Mesenchymal stem cell (in vitro differentiated cells and primary cell): ENCODE data around the gene BBLN.

Experiments
- DNase-seq: peaks from one replicate; pipeline ENCODE4 v3.0.0-alpha.2; 2013
- H2AFZ ChIP-seq: one replicate; pipeline ENCODE4 v1.6.1; 2013; ENCODE audit warnings: low read depth, mild to moderate bottlenecking, control low read depth, inconsistent platforms, low read length, moderate library complexity
- H2AK5ac ChIP-seq: 2 replicates; pipeline ENCODE4 v1.6.1; 2013; ENCODE audit warnings: low read length, moderate library complexity, mild to moderate bottlenecking, inconsistent platforms; ENCODE audit not compliant: severe bottlenecking
- H2BK120ac ChIP-seq: one replicate; pipeline ENCODE4 v1.6.1; 2013; ENCODE audit warnings: low read depth, mild to moderate bottlenecking, inconsistent platforms, low read length, moderate library complexity
- H2BK12ac ChIP-seq, 2 experiments: one replicate each; pipeline ENCODE4 v1.6.1; 2013; ENCODE audit warnings: inconsistent platforms in 2 of 2, low read length in 2 of 2, mild to moderate bottlenecking in 2 of 2, moderate library complexity in 2 of 2, control low read depth in 1 of 2
- H2BK15ac ChIP-seq: one replicate; pipeline ENCODE4 v1.6.1; 2013; ENCODE audit warnings: mild to moderate bottlenecking, low read depth, inconsistent platforms; ENCODE audit not compliant: poor library complexity, severe bottlenecking
- H2BK5ac ChIP-seq: 2 replicates; pipeline ENCODE4 v1.6.1; 2013; ENCODE audit warnings: low read depth, mild to moderate bottlenecking, low read length, control low read depth, inconsistent platforms; ENCODE audit not compliant: poor library complexity, severe bottlenecking
- H3K14ac ChIP-seq, 2 experiments: one replicate each; pipeline ENCODE4 v1.6.1; 2013; ENCODE audit warnings: inconsistent platforms in 2 of 2, low read length in 2 of 2, control low read depth in 1 of 2, mild to moderate bottlenecking in 1 of 2, moderate library complexity in 1 of 2
- H3K18ac ChIP-seq, 2 experiments: one replicate each; pipeline ENCODE4 v1.6.1; 2013; ENCODE audit warnings: inconsistent platforms in 2 of 2, low read length in 2 of 2, control low read depth in 1 of 2, low read depth in 1 of 2, mild to moderate bottlenecking in 1 of 2
- H3K23ac ChIP-seq, 2 experiments: one replicate each; pipeline ENCODE4 v1.6.1; 2013; ENCODE audit warnings: inconsistent platforms in 2 of 2, low read length in 2 of 2, mild to moderate bottlenecking in 2 of 2, moderate library complexity in 2 of 2, control low read depth in 1 of 2
- H3K27ac ChIP-seq: 2 replicates; pipeline ENCODE4 v1.5.1; 2013; ENCODE audit warnings: mild to moderate bottlenecking, moderate library complexity, low read length, control low read depth, inconsistent platforms; ENCODE audit not compliant: poor library complexity, severe bottlenecking
- H3K27me3 ChIP-seq, 2 experiments: 2 replicates each; pipeline versions ENCODE4 v1.6.1 to v1.7.0; 2013; ENCODE audit warnings: low read length in 2 of 2, mild to moderate bottlenecking in 2 of 2, moderate library complexity in 2 of 2, control low read depth in 1 of 2, inconsistent platforms in 1 of 2; ENCODE audit not compliant: control insufficient read depth in 1 of 2, insufficient read depth in 1 of 2
- H3K36me3 ChIP-seq, 2 experiments: 2 replicates each; pipeline versions ENCODE4 v1.6.1 to v1.7.0; 2013; ENCODE audit warnings: low read length in 2 of 2, control low read depth in 1 of 2, inconsistent platforms in 1 of 2, low read depth in 1 of 2, mild to moderate bottlenecking in 1 of 2; ENCODE audit not compliant: insufficient read depth in 2 of 2, control insufficient read depth in 1 of 2
- H3K4ac ChIP-seq, 2 experiments: one replicate each; pipeline ENCODE4 v1.6.1; 2013; ENCODE audit warnings: inconsistent platforms in 2 of 2, low read length in 2 of 2, mild to moderate bottlenecking in 2 of 2, moderate library complexity in 2 of 2, control low read depth in 1 of 2, low read depth in 1 of 2
- H3K4me1 ChIP-seq: 2 replicates; pipeline ENCODE4 v1.6.1; 2013; ENCODE audit warnings: low read depth, low read length, control low read depth; ENCODE audit not compliant: control insufficient read depth, insufficient read depth
- H3K4me2 ChIP-seq: 2 replicates; pipeline ENCODE4 v1.6.1; 2013; ENCODE audit warnings: low read length, mild to moderate bottlenecking, inconsistent platforms; ENCODE audit not compliant: poor library complexity, severe bottlenecking
- H3K4me3 ChIP-seq, 2 experiments: 2 replicates each; pipeline versions ENCODE4 v1.5.1 to v1.7.0; 2013; ENCODE audit warnings: low read length in 2 of 2, mild to moderate bottlenecking in 2 of 2, control low read depth in 1 of 2, low read depth in 1 of 2; ENCODE audit not compliant: insufficient read depth in 1 of 2
- H3K79me1 ChIP-seq: replicated peaks from 2 replicates; pipeline ENCODE4 v1.6.1; 2013; ENCODE audit warnings: mild to moderate bottlenecking, control low read depth, low read length, inconsistent platforms; ENCODE audit not compliant: poor library complexity, severe bottlenecking
- H3K9ac ChIP-seq: 2 replicates; pipeline ENCODE4 v1.7.0; 2013; ENCODE audit warnings: mild to moderate bottlenecking, low read length, moderate library complexity
- H3K9me3 ChIP-seq: 2 replicates; pipeline ENCODE4 v1.7.0; 2013; ENCODE audit warnings: mild to moderate bottlenecking, low read length; ENCODE audit not compliant: control insufficient read depth
- H4K8ac ChIP-seq: one replicate; pipeline ENCODE4 v1.6.1; 2013; ENCODE audit warnings: inconsistent platforms, mild to moderate bottlenecking, low read length, moderate library complexity
- H4K91ac ChIP-seq: one replicate; pipeline ENCODE4 v1.6.1; 2013; ENCODE audit warnings: mild to moderate bottlenecking, low read length, inconsistent platforms
- WGBS: methylation state at CpG from one replicate; pipeline ENCODE4 v1.1.7; 2013; ENCODE audit warnings: mixed read lengths; 5-methylcytosine and 5-hydroxymethylcytosine counted together

BBLN gene

DNA sequence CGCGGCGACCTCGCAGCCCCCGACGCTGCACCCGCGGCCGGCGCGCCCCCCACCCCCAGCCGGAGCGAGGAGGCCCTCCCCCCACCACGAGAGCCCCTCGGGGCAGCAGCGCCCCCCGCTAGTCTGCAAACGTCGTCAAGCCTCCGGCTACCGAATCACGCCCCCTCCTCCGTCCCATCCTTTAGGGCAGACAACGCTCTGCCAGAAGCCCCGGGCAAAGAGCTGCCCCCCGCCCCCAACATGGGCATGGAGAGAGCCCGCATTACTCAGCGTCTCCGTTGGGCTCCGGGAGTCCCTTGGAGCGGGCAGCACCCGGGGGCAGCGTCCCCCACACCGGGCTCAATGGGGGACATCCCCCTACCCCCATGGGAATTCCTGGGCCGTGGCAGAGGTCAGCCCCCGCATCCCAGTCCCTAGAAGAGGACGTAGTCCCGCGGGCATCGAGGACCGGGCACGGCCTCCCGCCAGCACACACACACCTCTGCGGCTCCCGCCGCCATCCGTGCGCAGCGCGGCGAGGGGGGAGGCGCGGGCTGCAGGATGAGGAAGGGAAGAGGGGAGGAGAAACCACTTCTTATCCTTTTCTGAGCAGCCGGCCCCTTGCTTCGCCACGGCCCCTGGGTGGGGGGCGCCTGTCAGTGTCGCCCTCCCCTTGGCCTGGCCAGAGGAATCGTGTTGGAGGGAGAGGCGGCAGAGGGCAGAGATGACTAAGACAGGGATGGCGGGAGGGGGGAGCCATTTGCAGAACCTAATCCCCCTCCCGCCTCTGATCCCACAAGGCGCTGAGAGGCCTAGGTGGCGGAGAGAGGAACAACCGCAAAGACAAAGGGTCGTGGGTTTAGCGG is 43.9 kb downstream of the BBLN start:
- Histone ChIP-seq H3K9ac (peak overlapping the region; percentile 84), H3K27ac (no peak overlapping the region), H2BK12ac (no peak overlapping the region), H2BK5ac (no peak overlapping the region), H4K8ac (peak overlapping the region; percentile 33), H4K91ac (no peak overlapping the region), H3K27me3 (no peaks in the 10 kb centered on the region), H3K9me3 (no peaks in the 10 kb centered on the region), H3K4me2 (peak overlapping the region; percentile 89), H3K36me3 (peaks cover 0 to 25% of the 10 kb centered on the region in 2 experiments), H2AFZ (peak overlapping the region; percentile 54), H3K23ac (peak overlapping the region in 1 of 2 experiments; percentile 34), H3K14ac (no peak overlapping the region), H3K79me1 (peaks cover 27% of the 10 kb centered on the region), H2BK15ac (peak overlapping the region; percentile 89), H2BK120ac (no peak overlapping the region), H2AK5ac (peak overlapping the region; percentile 29), H3K4me3 (peak overlapping the region; percentile 82 to 89), H3K4me1 (peaks cover 36% of the 10 kb centered on the region), H3K4ac (no peak overlapping the region), H3K18ac (peak overlapping the region; percentile 45 to 67)
- DNase-seq: peak; percentile 58
- under 1% methylated on average over 45 of the region's 67 CpGs for WGBS

DNA sequence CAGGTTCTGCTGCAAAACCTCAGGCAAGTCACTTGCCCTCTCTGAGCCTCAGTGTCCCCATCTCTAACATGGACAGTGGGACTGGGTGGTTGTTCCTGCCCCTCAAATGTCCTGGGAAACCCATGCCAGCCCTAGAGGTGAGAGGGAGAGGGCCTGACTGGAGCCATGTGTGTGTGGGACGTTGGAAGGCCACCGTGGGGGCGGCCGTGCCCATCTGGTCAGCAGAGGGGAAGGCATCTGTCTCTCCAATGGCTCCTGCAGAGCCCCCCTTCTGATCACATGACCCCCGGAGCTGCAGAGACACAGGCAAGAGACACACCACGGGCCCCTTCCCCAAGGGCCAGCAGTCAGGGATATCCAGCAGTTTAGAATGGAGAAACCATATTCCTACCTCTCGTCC is 44.8 kb downstream of the BBLN start:
- Histone ChIP-seq H3K4me1 (peaks cover 43% of the 10 kb centered on the region), H2AK5ac (peak overlapping the region; percentile 29), H2BK12ac (no peak overlapping the region), H3K4ac (peak overlapping the region in 1 of 2 experiments; percentile 17), H2BK15ac (no peak overlapping the region), H2AFZ (no peak overlapping the region), H3K27me3 (no peaks in the 10 kb centered on the region), H3K9ac (peak overlapping the region; percentile 84), H3K23ac (no peak overlapping the region), H3K36me3 (peaks cover 0 to 28% of the 10 kb centered on the region in 2 experiments), H3K79me1 (peaks cover 33% of the 10 kb centered on the region), H3K9me3 (no peaks in the 10 kb centered on the region), H2BK120ac (no peak overlapping the region), H3K27ac (no peak overlapping the region), H3K18ac (peak overlapping the region in 1 of 2 experiments; percentile 46), H2BK5ac (no peak overlapping the region), H3K4me3 (peak overlapping the region; percentile 82 to 89), H3K14ac (no peak overlapping the region), H4K8ac (no peak overlapping the region), H4K91ac (no peak overlapping the region), H3K4me2 (peak overlapping the region; percentile 89)
- no peak for DNase-seq
- 92% methylated on average over 7 of the region's 7 CpGs for WGBS

DNA sequence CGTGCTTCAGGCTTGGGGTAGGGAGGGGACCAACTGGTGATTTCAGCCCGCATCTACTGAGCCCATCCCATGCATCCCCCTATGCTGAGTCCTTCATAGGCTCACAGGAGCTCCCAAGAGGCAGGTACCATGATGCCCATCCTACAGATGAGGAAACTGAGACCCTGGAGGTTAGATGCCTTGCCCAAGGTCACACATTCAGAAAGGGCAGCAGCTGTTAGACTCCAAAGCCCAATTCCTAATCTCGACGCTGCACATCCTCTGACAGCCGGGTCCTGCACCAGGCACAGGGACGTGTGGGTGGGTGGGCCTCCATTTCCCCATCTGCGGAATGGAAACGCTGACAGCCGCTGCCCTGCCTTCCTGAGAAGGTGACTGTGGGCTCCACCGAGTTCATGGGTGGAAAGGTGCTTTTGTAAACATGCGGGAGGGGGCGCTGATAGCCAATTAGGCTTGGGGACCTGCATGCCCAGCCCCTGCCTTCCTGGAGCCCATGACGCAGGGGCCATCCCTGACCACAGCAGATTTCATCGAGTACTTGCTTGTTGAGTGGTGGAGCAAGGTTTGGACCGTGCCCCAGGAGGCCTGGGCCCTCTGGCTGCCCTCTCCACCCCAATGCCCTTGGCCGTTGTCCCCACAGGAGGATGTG is 45.4 kb downstream of the BBLN start:
- H2BK15ac ChIP-seq: no peak overlapping the region
- WGBS: 90% methylated on average over 16 of the region's 16 CpGs

DNA sequence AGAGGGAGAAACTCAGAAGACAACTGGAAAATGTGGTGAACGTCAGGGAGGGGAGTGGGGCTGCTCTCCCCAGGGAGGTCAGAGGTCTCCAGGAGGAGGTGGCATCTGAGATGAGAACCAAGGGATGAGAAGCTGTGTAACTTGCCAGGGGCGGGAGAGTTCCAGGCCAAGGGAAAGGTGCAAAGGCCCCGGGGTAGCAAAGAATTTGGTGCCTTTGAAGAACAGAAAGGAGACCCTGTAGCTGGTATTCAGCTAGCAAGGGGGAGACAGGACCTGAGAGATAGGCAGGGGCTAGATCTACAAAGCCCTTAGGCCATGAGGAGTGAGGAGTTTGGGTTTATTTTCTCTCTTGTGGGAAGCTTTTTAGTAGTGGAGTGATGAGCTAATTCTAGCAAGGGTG is 46.4 kb downstream of the BBLN start:
- Histone ChIP-seq H3K27me3 (no peaks in the 10 kb centered on the region), H3K23ac (no peak overlapping the region), H3K4me1 (peaks cover 54% of the 10 kb centered on the region), H3K4me3 (no peak overlapping the region), H3K18ac (no peak overlapping the region), H2AK5ac (no peak overlapping the region), H2BK15ac (no peak overlapping the region), H2AFZ (no peak overlapping the region), H3K79me1 (peaks cover 34% of the 10 kb centered on the region), H2BK120ac (no peak overlapping the region), H3K4me2 (no peak overlapping the region), H3K9me3 (no peaks in the 10 kb centered on the region), H2BK12ac (no peak overlapping the region), H2BK5ac (no peak overlapping the region), H4K8ac (no peak overlapping the region), H3K36me3 (peaks cover 0 to 28% of the 10 kb centered on the region in 2 experiments), H3K4ac (no peak overlapping the region), H3K9ac (peak overlapping the region; percentile 2), H3K27ac (no peak overlapping the region), H3K14ac (no peak overlapping the region), H4K91ac (no peak overlapping the region)
- WGBS: 83% methylated on average over 3 of the region's 3 CpGs
- no peak for DNase-seq

More for the DNA sequence above, 45.4 kb downstream of the BBLN start:
- Histone ChIP-seq H2BK12ac (no peak overlapping the region), H3K9me3 (no peaks in the 10 kb centered on the region), H3K23ac (no peak overlapping the region), H2AFZ (no peak overlapping the region), H2BK120ac (no peak overlapping the region), H2AK5ac (no peak overlapping the region), H3K18ac (no peak overlapping the region), H3K4ac (no peak overlapping the region), H4K8ac (no peak overlapping the region), H3K14ac (no peak overlapping the region), H3K36me3 (peaks cover 0 to 28% of the 10 kb centered on the region in 2 experiments), H3K27ac (no peak overlapping the region), H3K27me3 (no peaks in the 10 kb centered on the region), H3K9ac (peak overlapping the region; percentile 84), H3K79me1 (peaks cover 33% of the 10 kb centered on the region), H3K4me3 (peak overlapping the region in 1 of 2 experiments; percentile 89), H2BK5ac (no peak overlapping the region), H3K4me1 (peaks cover 47% of the 10 kb centered on the region), H3K4me2 (no peak overlapping the region), H4K91ac (no peak overlapping the region)
- DNase-seq: no peak
